Hepatocyte (in vitro differentiated cells): Measurements from ENCODE around the gene ADISSP. TPM values are rescaled to one million over a fixed set of nuclear protein-coding genes. Genes with fewer than 3 reads are reported as not detected.

ENCODE experiments used
- DNase-seq: peaks from one replicate; pipeline ENCODE4 v3.0.0-alpha.2; 2016; ENCODE audit warnings: low spot score
- H2AFZ ChIP-seq: fragments of 200-600 bp; sonication (generic); 2 replicates; pipeline ENCODE4 v1.6.0; 2016; ENCODE audit warnings: antibody characterized with exemption, mild to moderate bottlenecking
- H3K27ac ChIP-seq: fragments of 200-600 bp; sonication (generic); 2 replicates; pipeline ENCODE4 v1.5.1; 2016; ENCODE audit warnings: mild to moderate bottlenecking
- H3K27me3 ChIP-seq: fragments of 200-600 bp; sonication (generic); 2 replicates; pipeline ENCODE4 v1.6.1; 2016
- H3K36me3 ChIP-seq: fragments of 200-600 bp; sonication (generic); replicated peaks from 2 replicates; pipeline ENCODE4 v1.5.1; 2016; ENCODE audit warnings: low read depth; ENCODE audit not compliant: insufficient read depth
- H3K4me1 ChIP-seq: fragments of 200-600 bp; sonication (generic); 2 replicates; pipeline ENCODE4 v1.5.1; 2016; ENCODE audit warnings: mild to moderate bottlenecking, moderate library complexity; ENCODE audit not compliant: insufficient read depth
- H3K4me2 ChIP-seq: fragments of 200-600 bp; sonication (generic); 2 replicates; pipeline ENCODE4 v1.6.0; 2016
- H3K4me3 ChIP-seq: fragments of 200-600 bp; sonication (generic); 2 replicates; pipeline ENCODE4 v1.5.1; 2016; ENCODE audit warnings: mild to moderate bottlenecking
- H3K79me2 ChIP-seq: fragments of 200-600 bp; sonication (generic); 2 replicates; pipeline ENCODE4 v1.6.0; 2017; ENCODE audit warnings: mild to moderate bottlenecking
- H3K9me2 ChIP-seq: fragments of 200-600 bp; sonication (generic); replicated peaks from 2 replicates; pipeline ENCODE4 v1.6.0; 2017; ENCODE audit warnings: mild to moderate bottlenecking; ENCODE audit not compliant: insufficient read depth
- H3K9me3 ChIP-seq: fragments of 200-600 bp; sonication (generic); 2 replicates; pipeline ENCODE4 v1.5.1; 2016; ENCODE audit warnings: low read depth, mild to moderate bottlenecking
- H4K20me1 ChIP-seq: fragments of 200-600 bp; sonication (generic); 2 replicates; pipeline ENCODE4 v1.6.0; 2016; ENCODE audit warnings: mild to moderate bottlenecking; ENCODE audit not compliant: insufficient read depth, poor library complexity, severe bottlenecking
- CTCF ChIP-seq: fragments of 200-600 bp; sonication (generic); IDR thresholded peaks from 2 replicates; pipeline ENCODE4 v1.5.1; 2016; ENCODE audit warnings: antibody characterized with exemption, mild to moderate bottlenecking; ENCODE audit not compliant: poor library complexity
- EZH2 ChIP-seq: fragments of 200-600 bp; sonication (generic); IDR thresholded peaks from 2 replicates; pipeline ENCODE4 v1.6.1; 2016; ENCODE audit warnings: antibody characterized with exemption, mild to moderate bottlenecking, borderline replicate concordance
- EZH2phosphoT487 ChIP-seq: fragments of 200-600 bp; sonication (generic); IDR thresholded peaks from one replicate; pipeline ENCODE4 v1.6.1; 2018; ENCODE audit warnings: antibody characterized with exemption, mild to moderate bottlenecking, low read depth, moderate library complexity; ENCODE audit not compliant: unreplicated experiment, severe bottlenecking
- WGBS: methylation state at CpG from one replicate; pipeline ENCODE4 v1.1.6; 2016; ENCODE audit warnings: low lambda C conversion rate; ENCODE audit errors: missing lambda C conversion rate; 5-methylcytosine and 5-hydroxymethylcytosine counted together
- polyA plus RNA-seq: library from polyadenylated mRNA; unstranded; fragments of >200 nt; fragmentation: Nextera tagmentation; extraction: Ambion mirVana; gene quantifications from 2 replicates; pipeline ENCODE4 v1.2.1, GENCODE V29; 2016
- total RNA-seq: library from RNA; depleted of rRNA; stranded (reverse); fragments of >200 nt; gene quantifications from 2 replicates; pipeline ENCODE4 v1.2.3, GENCODE V29; 2014

ADISSP gene
- total and polyA plus RNA-seq, 2 experiments from 2014 or later: 9.6 to 36.0 TPM

- 94% methylated on average over 11 of the region's 11 CpGs for WGBS
- H3K79me2 ChIP-seq: peaks cover 10% of the 10 kb centered on the region
- no peak for TF ChIP-seq EZH2
- no peak for TF ChIP-seq CTCF
- TF ChIP-seq EZH2phosphoT487: no peak
- no peaks in the 10 kb centered on the region for H3K27me3 ChIP-seq
- H4K20me1 ChIP-seq: no peaks in the 10 kb centered on the region
- no peak overlapping the region for H3K4me3 ChIP-seq
- no peak overlapping the region for H3K27ac ChIP-seq
- H2AFZ ChIP-seq: no peak overlapping the region
- H3K4me2 ChIP-seq: no peak overlapping the region
- H3K36me3 ChIP-seq: no peaks in the 10 kb centered on the region
- H3K9me2 ChIP-seq: no peaks in the 10 kb centered on the region
- peaks cover 42% of the 10 kb centered on the region for H3K4me1 ChIP-seq
- no peaks in the 10 kb centered on the region for H3K9me3 ChIP-seq
- DNase-seq: no peak
Observed at GRCh38 chr20:3802524-3803239, 35.1 kb upstream of the ADISSP start.

- H3K27me3 ChIP-seq: no peaks in the 10 kb centered on the region
- H3K9me2 ChIP-seq: no peaks in the 10 kb centered on the region
- no peaks in the 10 kb centered on the region for H3K9me3 ChIP-seq
- DNase-seq: no peak
- H3K4me3 ChIP-seq: no peak overlapping the region
- H2AFZ ChIP-seq: no peak overlapping the region
- H3K79me2 ChIP-seq: peaks cover 17% of the 10 kb centered on the region
- 95% methylated on average over 13 of the region's 13 CpGs for WGBS
- H3K27ac ChIP-seq: no peak overlapping the region
- H3K36me3 ChIP-seq: no peaks in the 10 kb centered on the region
- TF ChIP-seq EZH2: no peak
- no peak for TF ChIP-seq EZH2phosphoT487
- no peak for TF ChIP-seq CTCF
- no peak overlapping the region for H3K4me2 ChIP-seq
- no peaks in the 10 kb centered on the region for H4K20me1 ChIP-seq
- peaks cover 42% of the 10 kb centered on the region for H3K4me1 ChIP-seq
Observed at GRCh38 chr20:3801846-3802245, 34.3 kb upstream of the ADISSP start.

DNA sequence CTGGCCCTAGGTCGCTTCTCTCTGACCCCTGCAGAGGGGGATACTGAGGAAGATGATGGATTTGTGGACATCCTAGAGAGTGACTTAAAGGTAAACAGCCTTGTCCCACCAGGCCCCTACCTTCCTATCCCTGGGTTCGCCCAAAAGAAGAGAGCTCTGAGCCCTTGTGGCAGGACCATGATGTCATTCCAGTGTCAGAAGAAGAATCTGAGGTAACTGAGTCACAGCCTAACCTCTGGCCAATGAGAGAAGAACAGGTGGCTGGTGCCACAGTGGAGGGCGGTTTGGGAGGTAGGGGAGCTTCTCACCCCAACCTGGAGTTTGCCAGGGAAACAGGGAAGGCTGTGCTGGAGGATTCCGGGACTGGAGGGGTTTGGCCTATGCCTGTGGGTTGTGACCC lies 33.7 kb upstream of the ADISSP start:
- H3K9me3 ChIP-seq: no peaks in the 10 kb centered on the region
- H3K36me3 ChIP-seq: no peaks in the 10 kb centered on the region
- H4K20me1 ChIP-seq: no peaks in the 10 kb centered on the region
- H3K4me3 ChIP-seq: no peak overlapping the region
- H3K27me3 ChIP-seq: no peaks in the 10 kb centered on the region
- peaks cover 41% of the 10 kb centered on the region for H3K4me1 ChIP-seq
- 88% methylated on average over 4 of the region's 4 CpGs for WGBS
- no peak for TF ChIP-seq EZH2
- no peak for TF ChIP-seq CTCF
- TF ChIP-seq EZH2phosphoT487: no peak
- no peak overlapping the region for H2AFZ ChIP-seq
- no peaks in the 10 kb centered on the region for H3K9me2 ChIP-seq
- H3K79me2 ChIP-seq: peaks cover 22% of the 10 kb centered on the region
- H3K4me2 ChIP-seq: no peak overlapping the region
- no peak for DNase-seq
- no peak overlapping the region for H3K27ac ChIP-seq
